Measurements from ENCODE around the gene CPED1.

CPED1 gene

DNA sequence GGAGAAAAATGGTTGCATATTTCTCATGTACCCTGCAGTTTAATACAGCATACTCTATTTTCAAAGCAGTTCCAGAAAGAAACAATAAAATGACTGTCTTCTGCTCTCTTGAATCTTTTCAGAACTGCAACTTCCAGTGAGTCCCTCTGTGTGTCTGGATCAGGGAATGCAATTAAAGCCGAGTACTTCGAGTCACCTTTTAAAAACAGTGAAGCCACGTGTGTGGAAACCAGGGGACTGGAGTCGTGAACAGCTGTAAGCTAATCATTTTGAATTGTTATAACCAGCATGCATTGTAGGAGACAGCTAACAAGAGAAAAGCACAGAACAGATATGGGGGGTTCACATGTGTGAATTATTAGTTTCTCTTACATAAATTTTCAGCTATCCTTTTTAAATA, 109.1 kb downstream of the CPED1 start:
- no peak overlapping the region for H3K27ac ChIP-seq
- TF ChIP-seq, protein P1, sequence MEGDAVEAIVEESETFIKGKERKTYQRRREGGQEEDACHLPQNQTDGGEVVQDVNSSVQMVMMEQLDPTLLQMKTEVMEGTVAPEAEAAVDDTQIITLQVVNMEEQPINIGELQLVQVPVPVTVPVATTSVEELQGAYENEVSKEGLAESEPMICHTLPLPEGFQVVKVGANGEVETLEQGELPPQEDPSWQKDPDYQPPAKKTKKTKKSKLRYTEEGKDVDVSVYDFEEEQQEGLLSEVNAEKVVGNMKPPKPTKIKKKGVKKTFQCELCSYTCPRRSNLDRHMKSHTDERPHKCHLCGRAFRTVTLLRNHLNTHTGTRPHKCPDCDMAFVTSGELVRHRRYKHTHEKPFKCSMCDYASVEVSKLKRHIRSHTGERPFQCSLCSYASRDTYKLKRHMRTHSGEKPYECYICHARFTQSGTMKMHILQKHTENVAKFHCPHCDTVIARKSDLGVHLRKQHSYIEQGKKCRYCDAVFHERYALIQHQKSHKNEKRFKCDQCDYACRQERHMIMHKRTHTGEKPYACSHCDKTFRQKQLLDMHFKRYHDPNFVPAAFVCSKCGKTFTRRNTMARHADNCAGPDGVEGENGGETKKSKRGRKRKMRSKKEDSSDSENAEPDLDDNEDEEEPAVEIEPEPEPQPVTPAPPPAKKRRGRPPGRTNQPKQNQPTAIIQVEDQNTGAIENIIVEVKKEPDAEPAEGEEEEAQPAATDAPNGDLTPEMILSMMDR (conservative IDR thresholded peaks at IDR 0.05), result no peak

DNA sequence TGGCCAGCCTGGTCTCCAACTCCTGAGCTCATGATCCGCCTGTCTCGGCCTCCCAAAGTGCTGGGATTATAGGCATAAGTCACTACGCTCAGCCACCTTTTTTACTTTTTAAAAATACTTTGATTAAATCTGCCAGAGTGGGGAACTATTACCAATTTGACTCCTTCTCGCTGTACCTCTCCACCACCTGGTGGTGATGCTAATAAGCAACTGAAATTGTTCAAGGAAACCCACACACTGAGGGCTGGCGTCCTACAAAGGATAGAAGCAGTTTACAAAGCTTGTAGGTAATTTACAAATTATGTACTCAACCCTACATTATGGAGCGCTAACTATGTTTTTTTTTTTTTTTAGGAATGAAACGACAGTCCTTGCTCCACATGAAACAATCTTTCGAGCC, 111.1 kb downstream of the CPED1 start:
- TF ChIP-seq, protein P1 (conservative IDR thresholded peaks at IDR 0.05), result no peak
- no peak overlapping the region for H3K27ac ChIP-seq

DNA sequence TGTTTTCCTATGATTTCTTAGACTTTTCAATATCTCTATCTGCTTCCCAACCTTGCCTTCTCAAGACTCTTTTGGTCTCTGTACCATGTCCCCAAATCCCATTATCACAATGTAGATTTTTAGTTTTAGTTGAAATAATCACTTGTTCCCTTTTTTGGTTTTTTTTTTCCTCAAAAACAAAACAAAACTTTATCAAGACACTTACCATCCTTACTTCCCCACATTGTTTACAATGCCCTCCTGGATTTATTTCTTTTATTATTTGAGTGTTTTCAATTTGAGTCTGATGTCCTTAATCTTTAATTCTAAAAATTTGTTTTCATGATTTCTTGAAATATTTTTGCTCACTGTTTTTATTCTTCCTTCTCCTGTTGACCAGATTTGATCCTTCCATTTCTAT, 112.6 kb downstream of the CPED1 start:
- TF ChIP-seq, protein P1 (conservative IDR thresholded peaks at IDR 0.05), result no peak
- no peak overlapping the region for H3K27ac ChIP-seq

DNA sequence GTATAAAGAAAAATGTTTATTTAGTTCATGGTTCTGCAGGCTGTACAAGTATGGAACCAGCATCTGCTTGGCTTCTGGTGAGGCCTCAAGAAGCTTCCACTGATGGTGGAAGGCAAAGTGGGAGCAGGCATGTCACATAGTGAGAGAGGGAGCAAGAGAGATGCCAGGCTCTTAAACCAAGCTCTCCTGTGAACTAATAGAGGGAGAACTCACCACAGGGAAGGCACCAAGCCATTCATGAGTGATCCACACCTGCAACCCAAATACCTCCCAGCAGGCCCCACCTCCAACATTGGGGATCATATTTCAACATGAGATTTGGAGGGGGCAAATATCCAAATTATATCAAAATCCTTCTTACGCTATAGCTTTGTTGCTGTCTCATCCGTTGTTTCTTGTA, 113.1 kb downstream of the CPED1 start:
- TF ChIP-seq, protein P1 (conservative IDR thresholded peaks at IDR 0.05), result no peak
- H3K27ac ChIP-seq, result no peak overlapping the region

DNA sequence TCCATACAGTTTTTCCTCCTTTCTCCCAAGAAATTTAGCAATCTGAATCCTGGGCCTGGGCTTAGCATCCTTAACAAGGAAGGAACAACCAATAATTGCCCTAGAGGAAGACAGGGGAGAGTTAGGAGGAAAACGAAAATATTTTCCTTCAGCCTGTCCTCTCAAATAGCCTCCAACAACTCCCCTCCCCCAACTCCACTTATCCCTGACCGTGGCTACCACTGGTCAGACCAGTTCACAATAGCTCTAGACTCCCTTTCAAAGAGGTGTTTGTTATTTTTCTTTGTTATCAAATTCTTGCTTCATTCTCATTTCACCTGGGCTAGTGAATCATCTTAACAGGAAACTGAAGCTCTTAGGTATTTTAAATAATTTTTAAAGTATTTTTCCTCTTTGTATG, 114.1 kb downstream of the CPED1 start:
- H3K27ac ChIP-seq, result no peak overlapping the region
- TF ChIP-seq, protein P1 (conservative IDR thresholded peaks at IDR 0.05), result no peak

DNA sequence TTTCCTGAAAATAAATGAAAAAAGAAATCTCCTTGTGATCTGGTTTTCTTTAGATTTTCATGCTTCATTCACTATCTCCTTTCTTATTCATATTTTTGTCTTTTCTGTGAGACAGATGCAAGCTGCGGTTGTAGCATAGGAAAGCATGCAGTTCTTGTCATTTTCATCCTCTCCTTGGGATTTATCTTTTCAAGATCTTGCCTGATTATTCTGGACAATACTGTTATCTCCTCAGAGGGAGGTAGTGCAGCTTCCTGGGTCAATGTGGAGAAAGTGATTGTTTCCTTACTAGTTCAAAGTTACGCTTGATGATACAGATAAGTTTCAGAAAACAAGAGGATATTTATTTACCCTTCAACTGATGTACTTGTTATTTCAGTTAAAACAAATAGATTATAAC, 114.6 kb downstream of the CPED1 start:
- TF ChIP-seq, protein P1 (conservative IDR thresholded peaks at IDR 0.05), result no peak
- H3K27ac ChIP-seq, result no peak overlapping the region

DNA sequence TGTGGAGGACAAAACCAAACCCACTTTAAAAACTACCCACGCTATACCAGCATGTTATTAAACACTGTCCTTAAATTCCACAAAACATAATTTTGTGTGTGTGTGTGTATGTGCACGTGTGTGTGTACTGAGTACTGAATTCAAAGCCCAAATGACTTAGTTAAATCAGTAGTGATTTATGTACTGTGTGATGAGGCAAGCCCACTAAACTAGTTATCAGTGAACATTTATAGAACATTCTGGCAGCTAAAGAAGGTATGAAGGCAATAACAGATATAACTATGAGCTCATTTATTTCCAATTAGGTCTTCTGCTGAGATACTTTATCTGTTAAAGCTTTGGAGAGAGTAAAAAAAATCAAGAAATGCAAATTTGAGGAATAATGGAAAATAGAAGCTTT, 115.1 kb downstream of the CPED1 start:
- no peak overlapping the region for H3K27ac ChIP-seq
- TF ChIP-seq, protein P1 (conservative IDR thresholded peaks at IDR 0.05), result no peak

DNA sequence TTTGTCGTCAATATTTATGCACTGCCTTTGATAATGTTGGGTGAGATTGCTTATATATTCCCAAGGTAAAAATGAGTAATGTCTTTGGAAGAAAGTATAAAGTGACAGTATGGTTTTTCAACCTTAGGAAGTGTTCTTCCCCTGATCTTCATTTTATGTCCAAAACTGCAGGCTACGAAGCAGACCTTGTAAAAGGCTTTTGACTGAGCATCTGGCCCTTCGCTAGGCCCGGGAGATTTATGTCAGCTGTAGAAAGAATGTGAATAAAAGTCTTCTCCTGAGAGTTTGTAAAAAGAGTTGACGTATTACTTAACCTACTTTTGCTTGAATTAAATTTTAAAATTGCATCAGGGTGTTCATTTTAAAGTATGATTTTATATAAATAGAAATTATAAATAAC, 116.8 kb downstream of the CPED1 start:
- TF ChIP-seq, protein P1 (conservative IDR thresholded peaks at IDR 0.05), result no peak

More for the DNA sequence above, 116.8 kb downstream of the CPED1 start:
- H3K27ac ChIP-seq, result no peak overlapping the region
